H1 (cell line): ENCODE measurements around the gene PEX26. TPM values are rescaled to one million over a fixed set of nuclear protein-coding genes. Genes with fewer than 3 reads are reported as not detected.

Source experiments
- KDM1A ChIP-seq: fragments of 200-600, 300-600 bp; sonication (generic); IDR thresholded peaks from 2 replicates; pipeline ENCODE4 v1.7.1; 2016; ENCODE audit warnings: mild to moderate bottlenecking, low read length, borderline replicate concordance
- polyA plus RNA-seq, 7 experiments: library from polyadenylated mRNA; depleted of rRNA in 3 of 7; stranded (reverse) in 5 of 7; unstranded in 2 of 7; fragments of >200 nt in 5 of 7; fragments of 200-250 nt in 2 of 7; gene quantifications; 1 replicate in 5 of 7; 2 replicates in 1 of 7; 4 replicates in 1 of 7; pipeline versions ENCODE4 v1.2.1 to v1.2.3, GENCODE V29; 2011 to 2013; ENCODE audit warnings: missing spikeins in 2 of 7, mixed read lengths in 2 of 7
- total RNA-seq: library from RNA; stranded (reverse); fragmentation: NEBNext Ultra II Directional; extraction: Animal tissue kit (Norgen Biotek cat#: 25700); gene quantifications from 2 replicates; pipeline ENCODE4 v1.2.1, GENCODE V29; 2021
- TF ChIP-seq, protein P1 (sequence below): fragments of 300-600 bp; sonication (generic); IDR thresholded peaks from 2 replicates; pipeline ENCODE4 v1.7.1; 2012; ENCODE audit warnings: low read length, moderate library complexity, mild to moderate bottlenecking, inconsistent platforms; ENCODE audit not compliant: insufficient replicate concordance
- TF ChIP-seq, protein P2 (sequence below): IDR thresholded peaks from 2 replicates; pipeline ENCODE4 v1.6.1; 2012; ENCODE audit warnings: low read length, inconsistent platforms

Gene PEX26
- total and polyA plus RNA-seq, 2 of the 8 experiments (the other 6 are each of a cell fraction or from before 2014, with no cell fraction given) = 33.1 to 49.0 TPM

DNA sequence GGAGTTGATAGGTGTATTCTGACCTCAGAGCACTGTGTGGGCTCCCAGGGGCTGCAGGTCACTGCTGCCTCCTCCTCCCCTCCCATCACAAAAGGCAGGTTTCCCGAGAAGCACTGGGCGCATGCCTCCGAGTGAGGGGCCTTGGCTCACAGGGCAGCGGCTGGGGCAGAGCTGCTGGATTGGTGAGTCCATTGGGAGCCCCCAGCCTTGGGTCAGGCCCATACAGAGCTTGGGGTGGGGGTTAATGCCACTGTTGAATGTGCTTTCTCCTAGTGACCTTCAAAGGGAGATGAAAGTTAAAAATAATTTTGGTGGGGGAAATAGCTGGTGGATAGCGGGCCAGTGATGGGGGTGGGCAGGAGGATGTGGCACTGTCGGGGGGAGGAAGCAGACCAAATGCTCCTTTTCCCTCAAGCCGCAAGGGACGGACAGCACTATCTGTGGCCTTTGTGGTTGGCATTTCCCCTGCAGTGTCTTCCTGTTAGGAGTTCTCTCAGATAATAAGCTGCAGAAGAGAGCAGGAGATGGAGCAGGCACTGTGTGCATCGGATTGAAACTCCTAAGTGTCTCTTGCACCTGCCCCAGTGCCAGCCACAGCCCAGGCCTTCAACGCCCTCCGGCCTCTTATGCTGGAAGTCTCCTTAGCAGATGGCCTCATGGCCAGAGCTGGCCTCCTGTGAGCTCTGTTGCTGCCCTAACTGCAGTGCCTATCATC is 36.0 kb downstream of the PEX26 start (continued):
- TF ChIP-seq, protein P1, sequence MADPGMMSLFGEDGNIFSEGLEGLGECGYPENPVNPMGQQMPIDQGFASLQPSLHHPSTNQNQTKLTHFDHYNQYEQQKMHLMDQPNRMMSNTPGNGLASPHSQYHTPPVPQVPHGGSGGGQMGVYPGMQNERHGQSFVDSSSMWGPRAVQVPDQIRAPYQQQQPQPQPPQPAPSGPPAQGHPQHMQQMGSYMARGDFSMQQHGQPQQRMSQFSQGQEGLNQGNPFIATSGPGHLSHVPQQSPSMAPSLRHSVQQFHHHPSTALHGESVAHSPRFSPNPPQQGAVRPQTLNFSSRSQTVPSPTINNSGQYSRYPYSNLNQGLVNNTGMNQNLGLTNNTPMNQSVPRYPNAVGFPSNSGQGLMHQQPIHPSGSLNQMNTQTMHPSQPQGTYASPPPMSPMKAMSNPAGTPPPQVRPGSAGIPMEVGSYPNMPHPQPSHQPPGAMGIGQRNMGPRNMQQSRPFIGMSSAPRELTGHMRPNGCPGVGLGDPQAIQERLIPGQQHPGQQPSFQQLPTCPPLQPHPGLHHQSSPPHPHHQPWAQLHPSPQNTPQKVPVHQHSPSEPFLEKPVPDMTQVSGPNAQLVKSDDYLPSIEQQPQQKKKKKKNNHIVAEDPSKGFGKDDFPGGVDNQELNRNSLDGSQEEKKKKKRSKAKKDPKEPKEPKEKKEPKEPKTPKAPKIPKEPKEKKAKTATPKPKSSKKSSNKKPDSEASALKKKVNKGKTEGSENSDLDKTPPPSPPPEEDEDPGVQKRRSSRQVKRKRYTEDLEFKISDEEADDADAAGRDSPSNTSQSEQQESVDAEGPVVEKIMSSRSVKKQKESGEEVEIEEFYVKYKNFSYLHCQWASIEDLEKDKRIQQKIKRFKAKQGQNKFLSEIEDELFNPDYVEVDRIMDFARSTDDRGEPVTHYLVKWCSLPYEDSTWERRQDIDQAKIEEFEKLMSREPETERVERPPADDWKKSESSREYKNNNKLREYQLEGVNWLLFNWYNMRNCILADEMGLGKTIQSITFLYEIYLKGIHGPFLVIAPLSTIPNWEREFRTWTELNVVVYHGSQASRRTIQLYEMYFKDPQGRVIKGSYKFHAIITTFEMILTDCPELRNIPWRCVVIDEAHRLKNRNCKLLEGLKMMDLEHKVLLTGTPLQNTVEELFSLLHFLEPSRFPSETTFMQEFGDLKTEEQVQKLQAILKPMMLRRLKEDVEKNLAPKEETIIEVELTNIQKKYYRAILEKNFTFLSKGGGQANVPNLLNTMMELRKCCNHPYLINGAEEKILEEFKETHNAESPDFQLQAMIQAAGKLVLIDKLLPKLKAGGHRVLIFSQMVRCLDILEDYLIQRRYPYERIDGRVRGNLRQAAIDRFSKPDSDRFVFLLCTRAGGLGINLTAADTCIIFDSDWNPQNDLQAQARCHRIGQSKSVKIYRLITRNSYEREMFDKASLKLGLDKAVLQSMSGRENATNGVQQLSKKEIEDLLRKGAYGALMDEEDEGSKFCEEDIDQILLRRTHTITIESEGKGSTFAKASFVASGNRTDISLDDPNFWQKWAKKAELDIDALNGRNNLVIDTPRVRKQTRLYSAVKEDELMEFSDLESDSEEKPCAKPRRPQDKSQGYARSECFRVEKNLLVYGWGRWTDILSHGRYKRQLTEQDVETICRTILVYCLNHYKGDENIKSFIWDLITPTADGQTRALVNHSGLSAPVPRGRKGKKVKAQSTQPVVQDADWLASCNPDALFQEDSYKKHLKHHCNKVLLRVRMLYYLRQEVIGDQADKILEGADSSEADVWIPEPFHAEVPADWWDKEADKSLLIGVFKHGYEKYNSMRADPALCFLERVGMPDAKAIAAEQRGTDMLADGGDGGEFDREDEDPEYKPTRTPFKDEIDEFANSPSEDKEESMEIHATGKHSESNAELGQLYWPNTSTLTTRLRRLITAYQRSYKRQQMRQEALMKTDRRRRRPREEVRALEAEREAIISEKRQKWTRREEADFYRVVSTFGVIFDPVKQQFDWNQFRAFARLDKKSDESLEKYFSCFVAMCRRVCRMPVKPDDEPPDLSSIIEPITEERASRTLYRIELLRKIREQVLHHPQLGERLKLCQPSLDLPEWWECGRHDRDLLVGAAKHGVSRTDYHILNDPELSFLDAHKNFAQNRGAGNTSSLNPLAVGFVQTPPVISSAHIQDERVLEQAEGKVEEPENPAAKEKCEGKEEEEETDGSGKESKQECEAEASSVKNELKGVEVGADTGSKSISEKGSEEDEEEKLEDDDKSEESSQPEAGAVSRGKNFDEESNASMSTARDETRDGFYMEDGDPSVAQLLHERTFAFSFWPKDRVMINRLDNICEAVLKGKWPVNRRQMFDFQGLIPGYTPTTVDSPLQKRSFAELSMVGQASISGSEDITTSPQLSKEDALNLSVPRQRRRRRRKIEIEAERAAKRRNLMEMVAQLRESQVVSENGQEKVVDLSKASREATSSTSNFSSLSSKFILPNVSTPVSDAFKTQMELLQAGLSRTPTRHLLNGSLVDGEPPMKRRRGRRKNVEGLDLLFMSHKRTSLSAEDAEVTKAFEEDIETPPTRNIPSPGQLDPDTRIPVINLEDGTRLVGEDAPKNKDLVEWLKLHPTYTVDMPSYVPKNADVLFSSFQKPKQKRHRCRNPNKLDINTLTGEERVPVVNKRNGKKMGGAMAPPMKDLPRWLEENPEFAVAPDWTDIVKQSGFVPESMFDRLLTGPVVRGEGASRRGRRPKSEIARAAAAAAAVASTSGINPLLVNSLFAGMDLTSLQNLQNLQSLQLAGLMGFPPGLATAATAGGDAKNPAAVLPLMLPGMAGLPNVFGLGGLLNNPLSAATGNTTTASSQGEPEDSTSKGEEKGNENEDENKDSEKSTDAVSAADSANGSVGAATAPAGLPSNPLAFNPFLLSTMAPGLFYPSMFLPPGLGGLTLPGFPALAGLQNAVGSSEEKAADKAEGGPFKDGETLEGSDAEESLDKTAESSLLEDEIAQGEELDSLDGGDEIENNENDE = no peak
- TF ChIP-seq, protein P2, sequence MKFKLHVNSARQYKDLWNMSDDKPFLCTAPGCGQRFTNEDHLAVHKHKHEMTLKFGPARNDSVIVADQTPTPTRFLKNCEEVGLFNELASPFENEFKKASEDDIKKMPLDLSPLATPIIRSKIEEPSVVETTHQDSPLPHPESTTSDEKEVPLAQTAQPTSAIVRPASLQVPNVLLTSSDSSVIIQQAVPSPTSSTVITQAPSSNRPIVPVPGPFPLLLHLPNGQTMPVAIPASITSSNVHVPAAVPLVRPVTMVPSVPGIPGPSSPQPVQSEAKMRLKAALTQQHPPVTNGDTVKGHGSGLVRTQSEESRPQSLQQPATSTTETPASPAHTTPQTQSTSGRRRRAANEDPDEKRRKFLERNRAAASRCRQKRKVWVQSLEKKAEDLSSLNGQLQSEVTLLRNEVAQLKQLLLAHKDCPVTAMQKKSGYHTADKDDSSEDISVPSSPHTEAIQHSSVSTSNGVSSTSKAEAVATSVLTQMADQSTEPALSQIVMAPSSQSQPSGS = no peak
- TF ChIP-seq KDM1A = no peak
